GM12878 (cell line): ENCODE measurements around the gene UMAD1. TPM values are rescaled to one million over a fixed set of nuclear protein-coding genes. Genes with fewer than 3 reads are reported as not detected.

Experiments used
- ATAC-seq: fragments of 200-7000 bp; cut with Tn5 transposase; 3 replicates; pipeline ENCODE4 v1.9.1; 2020; ENCODE audit warnings: mild to moderate bottlenecking, moderate library complexity
- BruUV-seq: library from RNA; stranded (reverse); fragments of 400-500 nt; replicated peaks from 2 replicates; lab custom pipeline; 2021; lab: Mats Ljungman, UMichigan
- CTCF ChIA-PET: fragments of 300-600 bp; sonication (Branson Sonifier 250); formaldehyde crosslinking; extraction: SDS; loops from one replicate; lab custom pipeline; 2021; ENCODE audit warnings: inconsistent platforms; lab: Yijun Ruan, JAX
- POLR2A ChIA-PET: fragments of 350-600 bp; formaldehyde crosslinking; extraction: SDS; loops from one replicate; lab custom pipeline; 2021; ENCODE audit warnings: inconsistent platforms; lab: Charles Lee
- RAD21 ChIA-PET: fragments of 300-600 bp; sonication (Branson Sonifier 250); formaldehyde crosslinking; loops from one replicate; lab custom pipeline; 2023; ENCODE audit warnings: antibody characterized with exemption; ENCODE audit not compliant: unreplicated experiment; lab: Charles Lee
- SMC1A ChIA-PET: fragments of 300-600 bp; sonication (Branson Sonifier 250); formaldehyde crosslinking; loops from one replicate; lab custom pipeline; 2023; ENCODE audit not compliant: unreplicated experiment, uncharacterized antibody; lab: Charles Lee
- DNase-seq: peaks from one replicate; pipeline ENCODE4 v3.0.0-alpha.2; 2011; ENCODE audit warnings: low read depth, low spot score
- FAIRE-seq: peaks from 3 replicates; lab custom pipeline; 2011; peaks lifted over from hg19 to GRCh38; lab: Jason Lieb, UNC
- H2AFZ ChIP-seq: 2 replicates; pipeline ENCODE4 v1.6.0; 2011; ENCODE audit warnings: low read depth, low read length, control low read depth; ENCODE audit not compliant: control insufficient read depth
- H3K27ac ChIP-seq: 2 replicates; pipeline ENCODE4 v1.5.1; 2011; ENCODE audit warnings: control low read depth; ENCODE audit not compliant: control insufficient read depth, insufficient read depth
- H3K27me3 ChIP-seq, 2 experiments: replicated peaks in 1 of 2; 2 replicates each; pipeline versions ENCODE4 v1.6.0 to v1.6.1; 2011; ENCODE audit warnings: low read length in 1 of 2; ENCODE audit not compliant: control insufficient read depth in 2 of 2, insufficient read depth in 2 of 2
- H3K36me3 ChIP-seq, 2 experiments: 2 replicates each; pipeline ENCODE4 v1.5.1; 2011; ENCODE audit warnings: low read length in 1 of 2; ENCODE audit not compliant: control insufficient read depth in 2 of 2, insufficient read depth in 2 of 2
- H3K4me1 ChIP-seq: 2 replicates; pipeline ENCODE4 v1.6.1; 2011; ENCODE audit warnings: mild to moderate bottlenecking, low read length, moderate library complexity, mixed read lengths; ENCODE audit not compliant: control insufficient read depth, insufficient read depth
- H3K4me2 ChIP-seq: 2 replicates; pipeline ENCODE4 v1.6.0; 2011; ENCODE audit warnings: control low read depth; ENCODE audit not compliant: control insufficient read depth, insufficient read depth
- H3K4me3 ChIP-seq: fragments of 200-600 bp; sonication (generic); 2 replicates; pipeline ENCODE4 v1.5.1; 2016
- H3K79me2 ChIP-seq: 2 replicates; pipeline ENCODE4 v1.6.0; 2011; ENCODE audit warnings: low read length; ENCODE audit not compliant: control insufficient read depth, insufficient read depth
- H3K9ac ChIP-seq: 2 replicates; pipeline ENCODE4 v1.8.0; 2011; ENCODE audit warnings: low read length, control low read depth, mixed read lengths; ENCODE audit not compliant: control insufficient read depth, insufficient read depth
- H3K9me3 ChIP-seq: replicated peaks from 3 replicates; pipeline ENCODE4 v1.5.1; 2011; ENCODE audit warnings: mild to moderate bottlenecking, low read length; ENCODE audit not compliant: control insufficient read depth, insufficient read depth
- H4K20me1 ChIP-seq: 2 replicates; pipeline ENCODE4 v1.6.0; 2011; ENCODE audit not compliant: control insufficient read depth, insufficient read depth
- ASH2L ChIP-seq: fragments of 300-600, 200-600 bp; sonication (generic); IDR thresholded peaks from 2 replicates; pipeline ENCODE4 v1.6.1; 2017; ENCODE audit warnings: low read depth, mild to moderate bottlenecking, borderline replicate concordance
- BACH1 ChIP-seq: fragments of 450-650 bp; IDR thresholded peaks from 2 replicates; pipeline ENCODE4 v1.6.1; 2017; ENCODE audit warnings: mild to moderate bottlenecking, borderline replicate concordance
- EED ChIP-seq: sonication (generic); IDR thresholded peaks from 2 replicates; pipeline ENCODE4 v1.6.1; 2016; ENCODE audit warnings: antibody characterized with exemption, low read depth
- ETV6 ChIP-seq, 2 experiments: fragments of 450-650 bp in 1 of 2; IDR thresholded peaks in 1 of 2; conservative IDR thresholded peaks in 1 of 2; 2 replicates each; pipeline ENCODE4 v1.6.1; 2014; ENCODE audit warnings: antibody characterized with exemption in 1 of 2, borderline replicate concordance in 1 of 2, low read depth in 1 of 2, mild to moderate bottlenecking in 1 of 2, moderate library complexity in 1 of 2
- MXI1 ChIP-seq: fragments of 150-350 bp; IDR thresholded peaks from 2 replicates; pipeline ENCODE4 v1.6.1; 2011; ENCODE audit warnings: low read depth, mild to moderate bottlenecking, inconsistent platforms, low read length, improper control_type of control experiment
- RELA ChIP-seq: fragments of 450-650 bp; IDR thresholded peaks from 2 replicates; pipeline ENCODE4 v1.8.0; 2014; ENCODE audit warnings: borderline replicate concordance; ENCODE audit not compliant: partially characterized antibody
- TCF7 ChIP-seq: IDR thresholded peaks from 2 replicates; pipeline ENCODE4 v1.6.1; 2014; ENCODE audit warnings: antibody characterized with exemption, borderline replicate concordance
- YBX1 ChIP-seq: fragments of 450-650 bp; IDR thresholded peaks from 2 replicates; pipeline ENCODE4 v1.6.1; 2016; ENCODE audit warnings: antibody characterized with exemption
- WGBS: methylation state at CpG from one replicate; pipeline ENCODE4 v1.1.6; 2016; ENCODE audit warnings: low lambda C conversion rate; ENCODE audit not compliant: insufficient replicate concordance, insufficient coverage; ENCODE audit errors: missing lambda C conversion rate; 5-methylcytosine and 5-hydroxymethylcytosine counted together
- in situ Hi-C: fragments of 300-500 bp; cut with MboI; formaldehyde crosslinking; loops from 9 replicates; pipeline ENCODE4 v1.14.3; 2018; ENCODE audit warnings: mixed read lengths
- intact Hi-C: fragments of 100-400 bp; cut with micrococcal nuclease; formaldehyde crosslinking; loops from one replicate; pipeline ENCODE4 v1.14.2; 2022; ENCODE audit not compliant: unreplicated experiment
- polyA plus RNA-seq, 11 experiments: library from polyadenylated mRNA; depleted of rRNA in 4 of 11; unstranded in 6 of 11; stranded (reverse) in 5 of 11; fragments of >200 nt; fragmentation: Nextera tagmentation in 4 of 11; fragmentation: Illumina TruSeq in 1 of 11; extraction: Ambion mirVana in 4 of 11; extraction: Trizol in 1 of 11; gene quantifications; 1 replicate in 1 of 11; 2 replicates in 10 of 11; pipeline versions ENCODE4 v1.2.1 to v1.2.3, GENCODE V29; 2011 to 2016; ENCODE audit warnings: inconsistent platforms in 2 of 11, missing spikeins in 2 of 11, low read depth in 1 of 11
- total RNA-seq, 4 experiments: library from RNA; depleted of rRNA in 3 of 4; stranded (reverse); fragments of >200 nt in 3 of 4; fragmentation: Illumina TruSeq in 1 of 4; extraction: Trizol in 1 of 4; gene quantifications; 2 replicates each; pipeline versions ENCODE4 v1.2.1 to v1.2.3, GENCODE V29; 2013 to 2021
- TF ChIP-seq, protein P1 (sequence below): fragments of 450-650 bp; IDR thresholded peaks from 2 replicates; pipeline ENCODE4 v1.6.1; 2017; ENCODE audit warnings: borderline replicate concordance
- TF ChIP-seq, protein P2 (sequence below): fragments of 450-650 bp; IDR thresholded peaks from 2 replicates; pipeline ENCODE4 v1.6.1; 2017; ENCODE audit warnings: antibody characterized with exemption, mild to moderate bottlenecking, moderate library complexity
- TF ChIP-seq, protein P3 (sequence below): fragments of 450-650 bp; IDR thresholded peaks from 2 replicates; pipeline ENCODE4 v1.6.1; 2017; ENCODE audit warnings: mild to moderate bottlenecking
- TF ChIP-seq, protein P4 (sequence below): IDR thresholded peaks from 2 replicates; pipeline ENCODE4 v1.6.1; 2011; ENCODE audit warnings: low read depth, low read length, improper control_type of control experiment, borderline replicate concordance
- TF ChIP-seq, protein P5 (sequence below), 3 experiments: IDR thresholded peaks in 2 of 3; conservative IDR thresholded peaks in 1 of 3; 2 replicates each; pipeline ENCODE4 v1.5.1; 2011; ENCODE audit warnings: low read depth in 3 of 3, low read length in 3 of 3, mild to moderate bottlenecking in 3 of 3, control low read depth in 2 of 3, moderate library complexity in 2 of 3, inconsistent platforms in 1 of 3, mixed read lengths in 1 of 3; ENCODE audit not compliant: control insufficient read depth in 2 of 3, insufficient read depth in 1 of 3; ENCODE audit errors: extremely low read depth in 1 of 3

UMAD1 gene
- total and polyA plus RNA-seq, 10 of the 15 experiments (the other 5 are each of a cell fraction or from before 2014, with no cell fraction given), result 6.0 to 28.6 (median 9.3) TPM

DNA sequence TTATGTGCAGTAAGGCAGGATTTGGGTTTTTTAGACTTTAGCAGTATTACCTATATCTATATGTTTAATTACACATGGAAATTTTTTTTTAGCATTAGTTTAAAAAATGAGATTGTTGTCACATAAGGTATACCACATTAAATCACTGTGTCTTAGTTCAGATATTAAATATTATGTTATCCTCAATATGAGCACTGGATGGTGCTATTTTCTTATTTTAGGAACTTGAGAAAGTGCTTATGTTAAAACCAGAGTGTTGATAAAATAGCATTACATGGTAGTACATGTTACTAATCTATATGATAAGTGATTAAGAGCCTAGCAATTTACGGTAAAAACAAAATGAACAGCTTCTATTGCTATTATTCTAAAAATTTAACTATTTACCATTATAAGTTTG lies 45.1 kb upstream of the UMAD1 start:
- intact Hi-C loops, result loop anchor here (5.0 to 10.0 kb wide), 2 partner anchors 169 to 622 kb away; no protein-coding TSS in a partner anchor
- ChIA-PET CTCF (interaction anchor here (0.9 to 3.8 kb wide), 14 partner anchors 9 to 700 kb away, joined by 3 to 28 read pairs (median 4); no protein-coding TSS in a partner anchor), POLR2A (interaction anchor here (0.9 to 1.2 kb wide), 2 partner anchors 45 to 155 kb away, joined by 4 to 6 read pairs; partner anchors contain the start of gene UMAD1), SMC1A (interaction anchor here (0.8 to 2.9 kb wide), 15 partner anchors 11 to 622 kb away, joined by 3 to 18 read pairs (median 4); no protein-coding TSS in a partner anchor), RAD21 (interaction anchor here (1.0 to 1.9 kb wide), 8 partner anchors 10 to 621 kb away, joined by 3 to 12 read pairs (median 4); no protein-coding TSS in a partner anchor)
- Histone ChIP-seq H3K27ac (no peak overlapping the region), H3K4me3 (no peak overlapping the region), H3K4me2 (no peak overlapping the region), H3K36me3 (peaks cover 1 to 44% of the 10 kb centered on the region in 2 experiments), H3K4me1 (no peaks in the 10 kb centered on the region), H2AFZ (no peak overlapping the region), H3K9ac (no peak overlapping the region), H3K79me2 (no peaks in the 10 kb centered on the region), H3K9me3 (no peaks in the 10 kb centered on the region; the same call in 1 of the 3 replicates), H3K27me3 (no peaks in the 10 kb centered on the region), H4K20me1 (no peaks in the 10 kb centered on the region)
- DNase-seq (no peak), FAIRE-seq (no peak), ATAC-seq (peak; percentile 60)
- BruUV-seq, result no TSS peak
- in situ Hi-C loops, result loop anchor here (25.0 kb wide), 1 partner anchor 617 kb away; no protein-coding TSS in a partner anchor
- WGBS, result 100% methylated on average over 1 of the region's 1 CpG
- TF ChIP-seq, protein P1, sequence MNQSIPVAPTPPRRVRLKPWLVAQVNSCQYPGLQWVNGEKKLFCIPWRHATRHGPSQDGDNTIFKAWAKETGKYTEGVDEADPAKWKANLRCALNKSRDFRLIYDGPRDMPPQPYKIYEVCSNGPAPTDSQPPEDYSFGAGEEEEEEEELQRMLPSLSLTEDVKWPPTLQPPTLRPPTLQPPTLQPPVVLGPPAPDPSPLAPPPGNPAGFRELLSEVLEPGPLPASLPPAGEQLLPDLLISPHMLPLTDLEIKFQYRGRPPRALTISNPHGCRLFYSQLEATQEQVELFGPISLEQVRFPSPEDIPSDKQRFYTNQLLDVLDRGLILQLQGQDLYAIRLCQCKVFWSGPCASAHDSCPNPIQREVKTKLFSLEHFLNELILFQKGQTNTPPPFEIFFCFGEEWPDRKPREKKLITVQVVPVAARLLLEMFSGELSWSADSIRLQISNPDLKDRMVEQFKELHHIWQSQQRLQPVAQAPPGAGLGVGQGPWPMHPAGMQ, result no peak
- no peak for TF ChIP-seq MXI1
- no peak for TF ChIP-seq ASH2L
- TF ChIP-seq RELA, result no peak
- TF ChIP-seq ETV6 (conservative IDR thresholded peaks at IDR 0.05 in 1 of 2, IDR thresholded peaks at IDR 0.05 in 1 of 2; ENCODE audit: borderline replicate concordance in 1 of 2, low read depth in 1 of 2), result no peak
- no peak for TF ChIP-seq BACH1
- TF ChIP-seq TCF7, result no peak
- TF ChIP-seq, protein P2, sequence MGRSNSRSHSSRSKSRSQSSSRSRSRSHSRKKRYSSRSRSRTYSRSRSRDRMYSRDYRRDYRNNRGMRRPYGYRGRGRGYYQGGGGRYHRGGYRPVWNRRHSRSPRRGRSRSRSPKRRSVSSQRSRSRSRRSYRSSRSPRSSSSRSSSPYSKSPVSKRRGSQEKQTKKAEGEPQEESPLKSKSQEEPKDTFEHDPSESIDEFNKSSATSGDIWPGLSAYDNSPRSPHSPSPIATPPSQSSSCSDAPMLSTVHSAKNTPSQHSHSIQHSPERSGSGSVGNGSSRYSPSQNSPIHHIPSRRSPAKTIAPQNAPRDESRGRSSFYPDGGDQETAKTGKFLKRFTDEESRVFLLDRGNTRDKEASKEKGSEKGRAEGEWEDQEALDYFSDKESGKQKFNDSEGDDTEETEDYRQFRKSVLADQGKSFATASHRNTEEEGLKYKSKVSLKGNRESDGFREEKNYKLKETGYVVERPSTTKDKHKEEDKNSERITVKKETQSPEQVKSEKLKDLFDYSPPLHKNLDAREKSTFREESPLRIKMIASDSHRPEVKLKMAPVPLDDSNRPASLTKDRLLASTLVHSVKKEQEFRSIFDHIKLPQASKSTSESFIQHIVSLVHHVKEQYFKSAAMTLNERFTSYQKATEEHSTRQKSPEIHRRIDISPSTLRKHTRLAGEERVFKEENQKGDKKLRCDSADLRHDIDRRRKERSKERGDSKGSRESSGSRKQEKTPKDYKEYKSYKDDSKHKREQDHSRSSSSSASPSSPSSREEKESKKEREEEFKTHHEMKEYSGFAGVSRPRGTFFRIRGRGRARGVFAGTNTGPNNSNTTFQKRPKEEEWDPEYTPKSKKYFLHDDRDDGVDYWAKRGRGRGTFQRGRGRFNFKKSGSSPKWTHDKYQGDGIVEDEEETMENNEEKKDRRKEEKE, result no peak
- TF ChIP-seq, protein P3, sequence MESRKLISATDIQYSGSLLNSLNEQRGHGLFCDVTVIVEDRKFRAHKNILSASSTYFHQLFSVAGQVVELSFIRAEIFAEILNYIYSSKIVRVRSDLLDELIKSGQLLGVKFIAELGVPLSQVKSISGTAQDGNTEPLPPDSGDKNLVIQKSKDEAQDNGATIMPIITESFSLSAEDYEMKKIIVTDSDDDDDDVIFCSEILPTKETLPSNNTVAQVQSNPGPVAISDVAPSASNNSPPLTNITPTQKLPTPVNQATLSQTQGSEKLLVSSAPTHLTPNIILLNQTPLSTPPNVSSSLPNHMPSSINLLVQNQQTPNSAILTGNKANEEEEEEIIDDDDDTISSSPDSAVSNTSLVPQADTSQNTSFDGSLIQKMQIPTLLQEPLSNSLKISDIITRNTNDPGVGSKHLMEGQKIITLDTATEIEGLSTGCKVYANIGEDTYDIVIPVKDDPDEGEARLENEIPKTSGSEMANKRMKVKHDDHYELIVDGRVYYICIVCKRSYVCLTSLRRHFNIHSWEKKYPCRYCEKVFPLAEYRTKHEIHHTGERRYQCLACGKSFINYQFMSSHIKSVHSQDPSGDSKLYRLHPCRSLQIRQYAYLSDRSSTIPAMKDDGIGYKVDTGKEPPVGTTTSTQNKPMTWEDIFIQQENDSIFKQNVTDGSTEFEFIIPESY, result no peak
- TF ChIP-seq, protein P4, sequence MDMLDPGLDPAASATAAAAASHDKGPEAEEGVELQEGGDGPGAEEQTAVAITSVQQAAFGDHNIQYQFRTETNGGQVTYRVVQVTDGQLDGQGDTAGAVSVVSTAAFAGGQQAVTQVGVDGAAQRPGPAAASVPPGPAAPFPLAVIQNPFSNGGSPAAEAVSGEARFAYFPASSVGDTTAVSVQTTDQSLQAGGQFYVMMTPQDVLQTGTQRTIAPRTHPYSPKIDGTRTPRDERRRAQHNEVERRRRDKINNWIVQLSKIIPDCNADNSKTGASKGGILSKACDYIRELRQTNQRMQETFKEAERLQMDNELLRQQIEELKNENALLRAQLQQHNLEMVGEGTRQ, result no peak
- TF ChIP-seq EED, result no peak
- TF ChIP-seq, protein P5, sequence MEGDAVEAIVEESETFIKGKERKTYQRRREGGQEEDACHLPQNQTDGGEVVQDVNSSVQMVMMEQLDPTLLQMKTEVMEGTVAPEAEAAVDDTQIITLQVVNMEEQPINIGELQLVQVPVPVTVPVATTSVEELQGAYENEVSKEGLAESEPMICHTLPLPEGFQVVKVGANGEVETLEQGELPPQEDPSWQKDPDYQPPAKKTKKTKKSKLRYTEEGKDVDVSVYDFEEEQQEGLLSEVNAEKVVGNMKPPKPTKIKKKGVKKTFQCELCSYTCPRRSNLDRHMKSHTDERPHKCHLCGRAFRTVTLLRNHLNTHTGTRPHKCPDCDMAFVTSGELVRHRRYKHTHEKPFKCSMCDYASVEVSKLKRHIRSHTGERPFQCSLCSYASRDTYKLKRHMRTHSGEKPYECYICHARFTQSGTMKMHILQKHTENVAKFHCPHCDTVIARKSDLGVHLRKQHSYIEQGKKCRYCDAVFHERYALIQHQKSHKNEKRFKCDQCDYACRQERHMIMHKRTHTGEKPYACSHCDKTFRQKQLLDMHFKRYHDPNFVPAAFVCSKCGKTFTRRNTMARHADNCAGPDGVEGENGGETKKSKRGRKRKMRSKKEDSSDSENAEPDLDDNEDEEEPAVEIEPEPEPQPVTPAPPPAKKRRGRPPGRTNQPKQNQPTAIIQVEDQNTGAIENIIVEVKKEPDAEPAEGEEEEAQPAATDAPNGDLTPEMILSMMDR (IDR thresholded peaks at IDR 0.05 in 2 of 3, conservative IDR thresholded peaks at IDR 0.05 in 1 of 3; ENCODE audit: control insufficient read depth in 2 of 3, extremely low read depth in 1 of 3, insufficient read depth in 1 of 3, low read depth in 3 of 3, low read length in 3 of 3), result peak in 1 of 3 experiments; percentile 13; a peak in 1 of 6 replicates
- TF ChIP-seq YBX1, result no peak
